ENCODE measurements around the gene SAMD3.
"Not testable (repeated sequence)": the region's sequence is repeated elsewhere in the genome, so short reads cannot be mapped to it uniquely, and the experiment has no call there.

DNA sequence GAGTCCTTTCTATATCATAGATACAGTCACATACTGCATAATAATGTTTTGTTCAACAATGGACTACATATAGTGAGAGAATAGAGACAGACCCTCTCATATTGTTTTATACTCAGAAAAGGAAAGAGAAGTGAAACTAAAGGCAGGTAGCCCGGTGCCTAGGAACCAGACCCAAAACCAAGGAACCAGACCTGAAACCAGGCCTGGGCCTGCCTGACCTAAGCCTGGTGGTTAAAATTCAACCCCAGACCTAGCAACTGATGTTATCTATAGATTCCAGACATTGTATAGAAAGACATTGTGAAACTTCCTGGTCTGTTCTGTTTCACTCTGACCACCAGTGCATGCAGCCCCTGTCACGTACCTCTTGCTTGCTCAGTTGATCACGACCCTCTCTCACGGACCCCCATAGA lies 37.3 kb upstream of the SAMD3 start:
- TF ChIP-seq CTCF, EP300, POLR2A, POLR2AphosphoS5 (IDR thresholded peaks at IDR 0.05): not testable (repeated sequence)

Data from sigmoid colon (tissue), 4 donors.